ENCODE data around the gene PDCD11.

GRCh38 chr10:103473261-103473671, 76.8 kb downstream of the PDCD11 start:
- TF ChIP-seq CTCF (IDR thresholded peaks at IDR 0.05; ENCODE audit: low read length) (no peak), EZH2phosphoT487 (IDR thresholded peaks at IDR 0.05; ENCODE audit: low read length) (no peak), EZH2 (optimal IDR thresholded peaks at IDR 0.05; ENCODE audit: low read depth, low read length) (no peak)
